Neuronal stem cell (in vitro differentiated cells): Measurements from ENCODE around the gene FRS3.

Source experiments
- DNase-seq: peaks from one replicate; pipeline ENCODE4 v3.0.0-alpha.2; 2013; ENCODE audit warnings: low spot score
- H2AFZ ChIP-seq: one replicate; pipeline ENCODE4 v1.6.1; 2013; ENCODE audit warnings: mild to moderate bottlenecking, low read length, inconsistent platforms
- H2AK5ac ChIP-seq: 2 replicates; pipeline ENCODE4 v1.6.1; 2013; ENCODE audit warnings: low read depth, mild to moderate bottlenecking, inconsistent platforms, low read length, moderate library complexity, mixed read lengths
- H2BK120ac ChIP-seq: 2 replicates; pipeline ENCODE4 v1.6.1; 2013; ENCODE audit warnings: low read depth, mild to moderate bottlenecking, inconsistent platforms, low read length, moderate library complexity, mixed read lengths
- H2BK12ac ChIP-seq: one replicate; pipeline ENCODE4 v1.6.1; 2013; ENCODE audit warnings: low read length, inconsistent platforms
- H2BK15ac ChIP-seq: 2 replicates; pipeline ENCODE4 v1.6.1; 2013; ENCODE audit warnings: mild to moderate bottlenecking, low read length, inconsistent platforms, mixed read lengths
- H2BK5ac ChIP-seq: one replicate; pipeline ENCODE4 v1.6.1; 2013; ENCODE audit warnings: inconsistent platforms, mild to moderate bottlenecking, low read length, moderate library complexity
- H3K14ac ChIP-seq: one replicate; pipeline ENCODE4 v1.6.1; 2013; ENCODE audit warnings: low read length, inconsistent platforms
- H3K18ac ChIP-seq: 2 replicates; pipeline ENCODE4 v1.6.1; 2013; ENCODE audit warnings: low read length, inconsistent platforms
- H3K23ac ChIP-seq: 2 replicates; pipeline ENCODE4 v1.6.1; 2013; ENCODE audit warnings: low read depth, mild to moderate bottlenecking, mixed read lengths, low read length, inconsistent platforms; ENCODE audit not compliant: poor library complexity
- H3K27ac ChIP-seq: replicated peaks from 3 replicates; pipeline ENCODE4 v1.5.1; 2013; ENCODE audit warnings: low read length, inconsistent platforms
- H3K27me3 ChIP-seq, 3 experiments: 2 replicates each; pipeline ENCODE4 v1.6.1; 2013; ENCODE audit warnings: low read length in 3 of 3, mild to moderate bottlenecking in 2 of 3, inconsistent platforms in 1 of 3, low read depth in 1 of 3, mixed read lengths in 1 of 3, moderate library complexity in 1 of 3; ENCODE audit not compliant: control insufficient read depth in 3 of 3, insufficient read depth in 3 of 3
- H3K36me3 ChIP-seq, 2 donors: replicated peaks in 1 of 2; 2 replicates each; pipeline ENCODE4 v1.6.1; 2013; ENCODE audit warnings: low read length in 2 of 2; ENCODE audit not compliant: control insufficient read depth in 2 of 2, insufficient read depth in 2 of 2
- H3K4ac ChIP-seq: 2 replicates; pipeline ENCODE4 v1.6.1; 2013; ENCODE audit warnings: inconsistent platforms, mild to moderate bottlenecking, low read length, moderate library complexity
- H3K4me1 ChIP-seq, 2 donors: 1 replicate in 1 of 2; 2 replicates in 1 of 2; pipeline ENCODE4 v1.6.1; 2013; ENCODE audit warnings: low read length in 2 of 2, low read depth in 1 of 2; ENCODE audit not compliant: control insufficient read depth in 2 of 2, insufficient read depth in 1 of 2
- H3K4me2 ChIP-seq: one replicate; pipeline ENCODE4 v1.6.1; 2013; ENCODE audit warnings: mild to moderate bottlenecking, low read length, inconsistent platforms; ENCODE audit not compliant: insufficient read depth, poor library complexity, severe bottlenecking
- H3K4me3 ChIP-seq, 2 donors: 2 replicates each; pipeline ENCODE4 v1.5.1; 2013; ENCODE audit warnings: low read length in 2 of 2, mild to moderate bottlenecking in 2 of 2, inconsistent platforms in 1 of 2, moderate library complexity in 1 of 2
- H3K79me1 ChIP-seq: one replicate; pipeline ENCODE4 v1.6.1; 2013; ENCODE audit warnings: low read depth, mild to moderate bottlenecking, inconsistent platforms, low read length, moderate library complexity
- H3K9ac ChIP-seq: one replicate; pipeline ENCODE4 v1.6.1; 2013; ENCODE audit warnings: mild to moderate bottlenecking, low read depth, low read length, inconsistent platforms; ENCODE audit not compliant: poor library complexity
- H3K9me3 ChIP-seq, 2 donors: replicated peaks in 1 of 2; 2 replicates each; pipeline versions ENCODE3 to v1.6.1; 2013; ENCODE audit warnings: low read length in 2 of 2, mild to moderate bottlenecking in 2 of 2, inconsistent platforms in 1 of 2, low read depth in 1 of 2, mixed read lengths in 1 of 2, moderate library complexity in 1 of 2; ENCODE audit not compliant: control insufficient read depth in 2 of 2, insufficient read depth in 1 of 2
- H4K8ac ChIP-seq: one replicate; pipeline ENCODE4 v1.6.1; 2013; ENCODE audit warnings: low read depth, mild to moderate bottlenecking, inconsistent platforms, low read length, moderate library complexity
- H4K91ac ChIP-seq: one replicate; pipeline ENCODE4 v1.6.1; 2013; ENCODE audit warnings: low read length, low read depth, mild to moderate bottlenecking, inconsistent platforms; ENCODE audit not compliant: poor library complexity
- WGBS, 2 donors: extraction: QIAGEN DNeasy Blood & Tissue Kit; methylation state at CpG; one replicate each; pipeline ENCODE4 v1.1.7; 2013; ENCODE audit warnings: missing lambda C conversion rate in 2 of 2, mixed read lengths in 1 of 2; ENCODE audit not compliant: insufficient read length in 2 of 2, insufficient replicate concordance in 1 of 2; ENCODE audit errors: extremely low coverage in 2 of 2; 5-methylcytosine and 5-hydroxymethylcytosine counted together

FRS3 gene

DNA sequence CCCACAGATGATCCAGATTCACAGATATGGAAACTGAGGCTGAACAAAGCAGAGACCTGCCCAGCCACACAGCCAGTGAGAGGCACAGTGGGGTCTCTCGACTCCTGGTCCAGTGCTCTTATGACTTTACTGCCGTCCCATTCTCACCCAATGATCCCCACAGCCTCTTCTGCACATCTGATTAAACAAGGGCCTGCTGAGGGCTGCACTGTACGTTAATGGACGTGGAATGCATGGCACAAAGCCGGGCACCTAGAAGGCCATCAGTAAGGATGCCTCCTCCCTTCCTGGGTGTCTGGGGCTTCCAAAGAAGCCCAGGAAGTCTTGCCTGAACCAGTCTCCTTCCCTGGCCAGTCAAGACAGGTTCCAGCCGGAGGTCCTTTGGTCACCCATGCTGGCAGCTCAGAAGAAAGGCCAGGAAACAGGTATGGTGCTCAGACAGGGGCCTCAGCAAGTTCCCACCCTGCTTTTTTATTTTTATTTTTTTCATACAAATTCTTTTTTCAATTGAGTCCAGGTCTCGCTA lies 48.1 kb downstream of the FRS3 start:
- no peaks in the 10 kb centered on the region for H3K9me3 ChIP-seq
- H2BK5ac ChIP-seq = no peak overlapping the region
- H2BK15ac ChIP-seq = no peak overlapping the region
- no peak overlapping the region for H3K18ac ChIP-seq
- no peak overlapping the region for H4K8ac ChIP-seq
- H3K4me1 ChIP-seq = peaks cover 11 to 17% of the 10 kb centered on the region in 2 donors
- H2BK12ac ChIP-seq = no peak overlapping the region
- no peak overlapping the region for H3K4me2 ChIP-seq
- H3K14ac ChIP-seq = no peak overlapping the region
- H3K4ac ChIP-seq = no peak overlapping the region
- H2AK5ac ChIP-seq = no peak overlapping the region
- no peak overlapping the region for H3K23ac ChIP-seq
- H3K36me3 ChIP-seq = no peaks in the 10 kb centered on the region
- no CpG with 5 or more reads among the region's 7 CpGs for WGBS, 2 donors
- H3K27me3 ChIP-seq = peaks cover 0 to 61% (median 24%) of the 10 kb centered on the region in 3 experiments
- no peak overlapping the region for H3K4me3 ChIP-seq
- no peak overlapping the region for H3K9ac ChIP-seq
- H3K27ac ChIP-seq = no peak overlapping the region
- H3K79me1 ChIP-seq = no peaks in the 10 kb centered on the region
- H2AFZ ChIP-seq = no peak overlapping the region
- no peak for DNase-seq
- no peak overlapping the region for H2BK120ac ChIP-seq
- H4K91ac ChIP-seq = no peak overlapping the region

- no peaks in the 10 kb centered on the region for H3K79me1 ChIP-seq
- no peak overlapping the region for H2BK120ac ChIP-seq
- no peak for DNase-seq
- no peak overlapping the region for H3K4me2 ChIP-seq
- no peak overlapping the region for H3K9ac ChIP-seq
- no peak overlapping the region for H3K18ac ChIP-seq
- no peak overlapping the region for H2BK12ac ChIP-seq
- no peak overlapping the region for H2AFZ ChIP-seq
- H3K9me3 ChIP-seq = no peaks in the 10 kb centered on the region
- H2BK5ac ChIP-seq = no peak overlapping the region
- H3K27ac ChIP-seq = no peak overlapping the region
- no peak overlapping the region for H3K23ac ChIP-seq
- WGBS, 2 donors = no CpG with 5 or more reads among the region's 9 CpGs
- H3K4me1 ChIP-seq = peaks cover 8 to 14% of the 10 kb centered on the region in 2 donors
- H4K91ac ChIP-seq = no peak overlapping the region
- H3K36me3 ChIP-seq = no peaks in the 10 kb centered on the region
- H2AK5ac ChIP-seq = no peak overlapping the region
- peaks cover 0 to 65% (median 24%) of the 10 kb centered on the region in 3 experiments for H3K27me3 ChIP-seq
- no peak overlapping the region for H3K4ac ChIP-seq
- no peak overlapping the region for H4K8ac ChIP-seq
- H3K14ac ChIP-seq = peak overlapping the region; percentile 9
- H3K4me3 ChIP-seq = peak overlapping the region in 1 of 2 donors; percentile 25
- H2BK15ac ChIP-seq = no peak overlapping the region
These were observed 48.9 kb downstream of the FRS3 start for GRCh38 chr6:41730531-41731436.

- Histone ChIP-seq H3K36me3 (no peaks in the 10 kb centered on the region), H3K23ac (no peak overlapping the region), H3K79me1 (no peaks in the 10 kb centered on the region), H3K18ac (no peak overlapping the region), H3K9me3 (no peaks in the 10 kb centered on the region), H3K27me3 (peaks cover 0 to 68% (median 17%) of the 10 kb centered on the region in 3 experiments), H2BK15ac (no peak overlapping the region), H3K4me3 (no peak overlapping the region), H3K4me1 (peaks cover 6 to 13% of the 10 kb centered on the region in 2 donors), H2AK5ac (no peak overlapping the region), H2BK5ac (no peak overlapping the region), H4K91ac (no peak overlapping the region), H3K4ac (no peak overlapping the region), H2AFZ (no peak overlapping the region), H3K4me2 (no peak overlapping the region), H3K14ac (no peak overlapping the region), H2BK120ac (no peak overlapping the region), H4K8ac (no peak overlapping the region), H3K9ac (no peak overlapping the region), H2BK12ac (no peak overlapping the region), H3K27ac (no peak overlapping the region)
- no peak for DNase-seq
- WGBS, 2 donors = no CpG with 5 or more reads among the region's 7 CpGs
These were observed 50.1 kb downstream of the FRS3 start for GRCh38 chr6:41729624-41730023.

- Histone ChIP-seq H3K36me3 (no peaks in the 10 kb centered on the region), H3K18ac (no peak overlapping the region), H3K4me3 (no peak overlapping the region), H3K23ac (no peak overlapping the region), H3K79me1 (no peaks in the 10 kb centered on the region), H2AFZ (no peak overlapping the region), H3K27me3 (peaks cover 0 to 68% (median 16%) of the 10 kb centered on the region in 3 experiments), H3K9ac (no peak overlapping the region), H3K4me2 (no peak overlapping the region), H2AK5ac (peak overlapping the region; percentile 72), H3K4me1 (peaks cover 6 to 13% of the 10 kb centered on the region in 2 donors), H4K91ac (no peak overlapping the region), H2BK120ac (no peak overlapping the region), H3K14ac (no peak overlapping the region), H3K27ac (no peak overlapping the region), H2BK5ac (no peak overlapping the region), H2BK12ac (no peak overlapping the region), H3K9me3 (no peaks in the 10 kb centered on the region), H3K4ac (no peak overlapping the region), H4K8ac (no peak overlapping the region), H2BK15ac (no peak overlapping the region)
- no CpG with 5 or more reads among the region's 7 CpGs for WGBS, 2 donors
- DNase-seq = no peak
These were observed 50.7 kb downstream of the FRS3 start for GRCh38 chr6:41728954-41729353.
